Activated CD8-positive, alpha-beta memory T cell treated with anti-CD3 and anti-CD28 coated beads for 48 hours (primary cell): ENCODE data around the gene SUGCT.

ENCODE experiments used
- DNase-seq, 3 experiments: peaks; one replicate each; pipeline ENCODE4 v3.0.0-alpha.2; 2020; ENCODE audit warnings: low read depth in 2 of 3, low spot score in 2 of 3

SUGCT gene

GRCh38 chr7:40509287-40509996, 374.6 kb downstream of the SUGCT start:
- no peak for DNase-seq

GRCh38 chr7:40516376-40516775, 381.6 kb downstream of the SUGCT start:
- DNase-seq = no peak

GRCh38 chr7:40519009-40519408, 384.2 kb downstream of the SUGCT start:
- DNase-seq = no peak

- DNase-seq = no peak
These were observed 386.4 kb downstream of the SUGCT start for GRCh38 chr7:40520986-40521738.

GRCh38 chr7:40525764-40526163, 391.0 kb downstream of the SUGCT start:
- DNase-seq = no peak

GRCh38 chr7:40526951-40527715, 392.3 kb downstream of the SUGCT start:
- no peak for DNase-seq

- no peak for DNase-seq
These were observed 392.9 kb downstream of the SUGCT start for GRCh38 chr7:40527723-40528122.

GRCh38 chr7:40530292-40530691, 395.5 kb downstream of the SUGCT start:
- DNase-seq = no peak

- no peak for DNase-seq
These were observed 397.2 kb downstream of the SUGCT start for GRCh38 chr7:40531956-40532355.

- DNase-seq = no peak
These were observed 400.9 kb downstream of the SUGCT start for GRCh38 chr7:40535678-40536077.

GRCh38 chr7:40536421-40536820, 401.6 kb downstream of the SUGCT start:
- no peak for DNase-seq

GRCh38 chr7:40538281-40538680, 403.5 kb downstream of the SUGCT start:
- no peak for DNase-seq

GRCh38 chr7:40541336-40541735, 406.5 kb downstream of the SUGCT start:
- DNase-seq = no peak

GRCh38 chr7:40542982-40543741, 408.4 kb downstream of the SUGCT start:
- DNase-seq = no peak

- no peak for DNase-seq
These were observed 409.5 kb downstream of the SUGCT start for GRCh38 chr7:40544221-40544723.

- no peak for DNase-seq
These were observed 410.1 kb downstream of the SUGCT start for GRCh38 chr7:40544871-40545303.

- no peak for DNase-seq
These were observed 410.9 kb downstream of the SUGCT start for GRCh38 chr7:40545739-40546138.

GRCh38 chr7:40546616-40547501, 412.1 kb downstream of the SUGCT start:
- DNase-seq = no peak

- DNase-seq = no peak
These were observed 414.7 kb downstream of the SUGCT start for GRCh38 chr7:40549372-40550039.
